Right atrium auricular region (tissue), 2 donors: Measurements from ENCODE around the gene SLC4A5. TPM values are rescaled to one million over a fixed set of nuclear protein-coding genes. Genes with fewer than 3 reads are reported as not detected.

Experiments
- DNase-seq: peaks from one replicate; pipeline ENCODE4 v3.0.0-alpha.2; 2019; ENCODE audit warnings: low spot score
- H3K27ac ChIP-seq, 2 donors: fragments of 200-600 bp; sonication (generic); 1 replicate in 1 of 2; 2 replicates in 1 of 2; pipeline ENCODE4 v1.5.1; 2016 to 2019
- H3K27me3 ChIP-seq, 2 donors: fragments of 200-600 bp; sonication (generic); one replicate each; pipeline versions ENCODE4 v1.5.1 to v1.6.0; 2017 to 2019
- H3K36me3 ChIP-seq: fragments of 200-600 bp; sonication (generic); one replicate; pipeline ENCODE4 v1.5.1; 2016
- H3K4me1 ChIP-seq, 2 donors: fragments of 200-600 bp; sonication (generic); one replicate each; pipeline versions ENCODE4 v1.5.1 to v1.6.0; 2017 to 2019
- H3K4me3 ChIP-seq, 2 donors: fragments of 200-600 bp; sonication (generic); 1 replicate in 1 of 2; 2 replicates in 1 of 2; pipeline ENCODE4 v1.5.1; 2017 to 2019; ENCODE audit warnings: mild to moderate bottlenecking in 1 of 2, moderate library complexity in 1 of 2
- H3K9me3 ChIP-seq, 2 donors: fragments of 200-600 bp; sonication (generic); one replicate each; pipeline ENCODE4 v1.5.1; 2019
- CTCF ChIP-seq, 2 donors: fragments of 200-600 bp; sonication (generic); IDR thresholded peaks; one replicate each; pipeline ENCODE4 v1.5.1; 2019; ENCODE audit warnings: antibody characterized with exemption in 2 of 2
- total RNA-seq, 2 donors: library from RNA; depleted of rRNA; stranded (reverse); fragments of >200 nt; gene quantifications; one replicate each; pipeline ENCODE4 v1.1.0, GENCODE V29; 2016

Gene SLC4A5
- total RNA-seq, 2 donors from 2014 or later = 0.28 to 1.3 TPM

- no peak for TF ChIP-seq CTCF (IDR thresholded peaks at IDR 0.05)
- H3K4me1 ChIP-seq = no peaks in the 10 kb centered on the region
Observed at GRCh38 chr2:74325815-74326214, 17.4 kb downstream of the SLC4A5 start.

GRCh38 chr2:74321737-74322136 is 21.5 kb downstream of the SLC4A5 start:
- Histone ChIP-seq H3K9me3 (no peaks in the 10 kb centered on the region), H3K4me3 (no peak overlapping the region), H3K27ac (no peak overlapping the region), H3K27me3 (no peaks in the 10 kb centered on the region), H3K36me3 (no peaks in the 10 kb centered on the region), H3K4me1 (no peaks in the 10 kb centered on the region)
- no peak for DNase-seq
- no peak for TF ChIP-seq CTCF (IDR thresholded peaks at IDR 0.05)

More at GRCh38 chr2:74325815-74326214, 17.4 kb downstream of the SLC4A5 start:
- DNase-seq = no peak
- no peak overlapping the region for H3K27ac ChIP-seq
- H3K27me3 ChIP-seq = no peaks in the 10 kb centered on the region
- no peaks in the 10 kb centered on the region for H3K9me3 ChIP-seq
- peaks cover 6% of the 10 kb centered on the region for H3K36me3 ChIP-seq
- no peak overlapping the region for H3K4me3 ChIP-seq

- no peak for TF ChIP-seq CTCF (IDR thresholded peaks at IDR 0.05)
- no peaks in the 10 kb centered on the region for H3K4me1 ChIP-seq
- H3K4me3 ChIP-seq = no peak overlapping the region
Observed at GRCh38 chr2:74317701-74318100, 25.5 kb downstream of the SLC4A5 start.

GRCh38 chr2:74316627-74317295 is 26.5 kb downstream of the SLC4A5 start:
- Histone ChIP-seq H3K27ac (no peak overlapping the region), H3K4me1 (no peaks in the 10 kb centered on the region), H3K27me3 (no peaks in the 10 kb centered on the region), H3K36me3 (no peaks in the 10 kb centered on the region), H3K9me3 (no peaks in the 10 kb centered on the region), H3K4me3 (no peak overlapping the region)
- DNase-seq = no peak
- no peak for TF ChIP-seq CTCF (IDR thresholded peaks at IDR 0.05)

More at GRCh38 chr2:74317701-74318100, 25.5 kb downstream of the SLC4A5 start:
- H3K9me3 ChIP-seq = no peaks in the 10 kb centered on the region
- H3K27me3 ChIP-seq = no peaks in the 10 kb centered on the region
- no peak for DNase-seq
- no peaks in the 10 kb centered on the region for H3K36me3 ChIP-seq
- no peak overlapping the region for H3K27ac ChIP-seq

- H3K27ac ChIP-seq = no peak overlapping the region
- no peaks in the 10 kb centered on the region for H3K36me3 ChIP-seq
- H3K9me3 ChIP-seq = no peaks in the 10 kb centered on the region
- no peak for TF ChIP-seq CTCF (IDR thresholded peaks at IDR 0.05)
- H3K4me3 ChIP-seq = no peak overlapping the region
- DNase-seq = no peak
- no peaks in the 10 kb centered on the region for H3K4me1 ChIP-seq
- no peaks in the 10 kb centered on the region for H3K27me3 ChIP-seq
Observed at GRCh38 chr2:74314107-74314506, 29.1 kb downstream of the SLC4A5 start.

GRCh38 chr2:74313497-74313896 is 29.7 kb downstream of the SLC4A5 start:
- Histone ChIP-seq H3K9me3 (no peaks in the 10 kb centered on the region), H3K4me3 (no peak overlapping the region), H3K27ac (no peak overlapping the region), H3K4me1 (no peaks in the 10 kb centered on the region), H3K27me3 (no peaks in the 10 kb centered on the region), H3K36me3 (no peaks in the 10 kb centered on the region)
- TF ChIP-seq CTCF (IDR thresholded peaks at IDR 0.05) = no peak
- DNase-seq = no peak
